GM21381 (cell line): ENCODE data around the gene EAF1.
"Not testable (repeated sequence)": the region's sequence is repeated elsewhere in the genome, so short reads cannot be mapped to it uniquely, and the experiment has no call there.

Experiments
- ATAC-seq: cut with Tn5 transposase; IDR thresholded peaks from one replicate; pipeline ENCODE4 v1.9.1; 2021; ENCODE audit warnings: mild to moderate bottlenecking, moderate library complexity; ENCODE audit not compliant: unreplicated experiment

Gene EAF1

GRCh38 chr3:15451216-15452113 lies 24.1 kb downstream of the EAF1 start:
- ATAC-seq: no peak

GRCh38 chr3:15452156-15452555 lies 24.8 kb downstream of the EAF1 start:
- ATAC-seq: no peak

- no peak for ATAC-seq
These were observed 25.6 kb downstream of the EAF1 start for GRCh38 chr3:15452961-15453360.

- no peak for ATAC-seq
These were observed 26.1 kb downstream of the EAF1 start for GRCh38 chr3:15453501-15453900.

GRCh38 chr3:15453991-15454625 lies 26.7 kb downstream of the EAF1 start:
- no peak for ATAC-seq

GRCh38 chr3:15454965-15455364 lies 27.6 kb downstream of the EAF1 start:
- ATAC-seq: no peak

- ATAC-seq: no peak
These were observed 28.4 kb downstream of the EAF1 start for GRCh38 chr3:15455756-15456155.

- no peak for ATAC-seq
These were observed 28.9 kb downstream of the EAF1 start for GRCh38 chr3:15456321-15456720.

- not testable (repeated sequence) for ATAC-seq
These were observed 29.5 kb downstream of the EAF1 start for GRCh38 chr3:15456915-15457314.

- ATAC-seq: no peak
These were observed 30.9 kb downstream of the EAF1 start for GRCh38 chr3:15458212-15458780.

- no peak for ATAC-seq
These were observed 33.6 kb downstream of the EAF1 start for GRCh38 chr3:15460891-15461531.

GRCh38 chr3:15462451-15462850 lies 35.1 kb downstream of the EAF1 start:
- no peak for ATAC-seq

GRCh38 chr3:15465876-15466585 lies 38.6 kb downstream of the EAF1 start:
- no peak for ATAC-seq

- peak; percentile 68 for ATAC-seq
These were observed 40.1 kb downstream of the EAF1 start for GRCh38 chr3:15467227-15468181.

- no peak for ATAC-seq
These were observed 42.9 kb downstream of the EAF1 start for GRCh38 chr3:15470261-15470660.

- ATAC-seq: no peak
These were observed 43.5 kb downstream of the EAF1 start for GRCh38 chr3:15470849-15471248.

GRCh38 chr3:15471861-15472260 lies 44.5 kb downstream of the EAF1 start:
- ATAC-seq: no peak

GRCh38 chr3:15475161-15475560 lies 47.8 kb downstream of the EAF1 start:
- no peak for ATAC-seq

GRCh38 chr3:15476378-15476777 lies 49.0 kb downstream of the EAF1 start:
- ATAC-seq: no peak
